Neutrophil (primary cell): Measurements from ENCODE around the gene DMPK.

Source experiments
- H3K27ac ChIP-seq: fragments of 200-600 bp; sonication (generic); 2 replicates; pipeline ENCODE4 v1.5.1; 2016; ENCODE audit warnings: mild to moderate bottlenecking, moderate library complexity
- H3K27me3 ChIP-seq: fragments of 200-600 bp; sonication (generic); 2 replicates; pipeline ENCODE4 v1.6.0; 2016; ENCODE audit warnings: mild to moderate bottlenecking
- H3K36me3 ChIP-seq: fragments of 200-600 bp; sonication (generic); 2 replicates; pipeline ENCODE4 v1.5.1; 2017
- H3K4me1 ChIP-seq, 2 experiments: fragments of 200-600 bp in 1 of 2; sonication (generic) in 1 of 2; 1 replicate in 1 of 2; 2 replicates in 1 of 2; pipeline versions ENCODE4 v1.5.1 to v1.6.1; 2013 to 2016; ENCODE audit warnings: low read depth in 1 of 2, low read length in 1 of 2, mild to moderate bottlenecking in 1 of 2, moderate library complexity in 1 of 2; ENCODE audit not compliant: control insufficient read depth in 1 of 2, insufficient read depth in 1 of 2
- H3K4me3 ChIP-seq, 2 experiments: fragments of 200-600 bp in 1 of 2; sonication (generic) in 1 of 2; 1 replicate in 1 of 2; 2 replicates in 1 of 2; pipeline ENCODE4 v1.5.1; 2013 to 2016; ENCODE audit warnings: low read depth in 1 of 2, low read length in 1 of 2, mild to moderate bottlenecking in 1 of 2, moderate library complexity in 1 of 2
- H3K9me3 ChIP-seq: fragments of 200-600 bp; sonication (generic); 2 replicates; pipeline ENCODE4 v1.5.1; 2016
- TF ChIP-seq, protein P1 (sequence below): fragments of 200-600 bp; sonication (generic); IDR thresholded peaks from 2 replicates; pipeline ENCODE4 v1.5.1; 2016; ENCODE audit warnings: antibody characterized with exemption

DMPK gene

GRCh38 chr19:45793876-45794275 lies 11.6 kb upstream of the DMPK start:
- Histone ChIP-seq H3K27ac (no peak overlapping the region), H3K9me3 (no peaks in the 10 kb centered on the region), H3K27me3 (peaks cover 89% of the 10 kb centered on the region), H3K36me3 (no peaks in the 10 kb centered on the region), H3K4me1 (peaks cover 21 to 33% of the 10 kb centered on the region in 2 experiments), H3K4me3 (no peak overlapping the region)
- TF ChIP-seq, protein P1, sequence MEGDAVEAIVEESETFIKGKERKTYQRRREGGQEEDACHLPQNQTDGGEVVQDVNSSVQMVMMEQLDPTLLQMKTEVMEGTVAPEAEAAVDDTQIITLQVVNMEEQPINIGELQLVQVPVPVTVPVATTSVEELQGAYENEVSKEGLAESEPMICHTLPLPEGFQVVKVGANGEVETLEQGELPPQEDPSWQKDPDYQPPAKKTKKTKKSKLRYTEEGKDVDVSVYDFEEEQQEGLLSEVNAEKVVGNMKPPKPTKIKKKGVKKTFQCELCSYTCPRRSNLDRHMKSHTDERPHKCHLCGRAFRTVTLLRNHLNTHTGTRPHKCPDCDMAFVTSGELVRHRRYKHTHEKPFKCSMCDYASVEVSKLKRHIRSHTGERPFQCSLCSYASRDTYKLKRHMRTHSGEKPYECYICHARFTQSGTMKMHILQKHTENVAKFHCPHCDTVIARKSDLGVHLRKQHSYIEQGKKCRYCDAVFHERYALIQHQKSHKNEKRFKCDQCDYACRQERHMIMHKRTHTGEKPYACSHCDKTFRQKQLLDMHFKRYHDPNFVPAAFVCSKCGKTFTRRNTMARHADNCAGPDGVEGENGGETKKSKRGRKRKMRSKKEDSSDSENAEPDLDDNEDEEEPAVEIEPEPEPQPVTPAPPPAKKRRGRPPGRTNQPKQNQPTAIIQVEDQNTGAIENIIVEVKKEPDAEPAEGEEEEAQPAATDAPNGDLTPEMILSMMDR = no peak

DNA sequence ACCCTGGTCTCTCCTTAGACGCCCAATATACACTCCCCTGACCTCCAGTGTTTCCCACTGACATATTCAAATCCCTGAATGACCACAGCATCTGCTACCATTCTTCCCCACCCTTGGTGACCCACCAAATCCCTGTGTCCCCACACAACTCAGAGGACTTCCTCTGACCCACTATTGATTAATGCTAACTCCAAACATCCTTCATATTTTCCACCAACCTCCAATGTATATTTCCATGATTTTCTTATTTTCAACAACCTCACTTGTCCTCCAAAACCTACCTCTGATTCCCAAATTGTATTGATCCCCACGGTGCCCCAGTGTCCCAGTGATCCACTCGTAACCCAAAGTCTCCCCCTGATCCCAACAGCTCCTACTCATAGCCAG lies 10.9 kb upstream of the DMPK start:
- H3K9me3 ChIP-seq = no peaks in the 10 kb centered on the region
- H3K27ac ChIP-seq = no peak overlapping the region
- H3K27me3 ChIP-seq = peaks cover 89% of the 10 kb centered on the region
- H3K36me3 ChIP-seq = no peaks in the 10 kb centered on the region
- TF ChIP-seq, protein P1 = no peak
- peaks cover 21 to 33% of the 10 kb centered on the region in 2 experiments for H3K4me1 ChIP-seq
- peak overlapping the region; percentile 54 to 57 for H3K4me3 ChIP-seq

GRCh38 chr19:45792470-45793177 lies 10.3 kb upstream of the DMPK start, which contains the start of gene DMWD:
Gene DMWD (minus strand): TSS chr19:45792845. CDS start chr19:45792756, 89 bp downstream.
- TF ChIP-seq, protein P1 = no peak
- Histone ChIP-seq H3K4me3 (peak within 1 kb of the TSS; percentile 54 to 57), H3K36me3 (no peaks in the 10 kb centered on the region), H3K27me3 (peaks cover 89% of the 10 kb centered on the region), H3K4me1 (peaks cover 21 to 33% of the 10 kb centered on the region in 2 experiments), H3K9me3 (no peaks in the 10 kb centered on the region), H3K27ac (peak within 1 kb of the TSS; percentile 45)

DNA sequence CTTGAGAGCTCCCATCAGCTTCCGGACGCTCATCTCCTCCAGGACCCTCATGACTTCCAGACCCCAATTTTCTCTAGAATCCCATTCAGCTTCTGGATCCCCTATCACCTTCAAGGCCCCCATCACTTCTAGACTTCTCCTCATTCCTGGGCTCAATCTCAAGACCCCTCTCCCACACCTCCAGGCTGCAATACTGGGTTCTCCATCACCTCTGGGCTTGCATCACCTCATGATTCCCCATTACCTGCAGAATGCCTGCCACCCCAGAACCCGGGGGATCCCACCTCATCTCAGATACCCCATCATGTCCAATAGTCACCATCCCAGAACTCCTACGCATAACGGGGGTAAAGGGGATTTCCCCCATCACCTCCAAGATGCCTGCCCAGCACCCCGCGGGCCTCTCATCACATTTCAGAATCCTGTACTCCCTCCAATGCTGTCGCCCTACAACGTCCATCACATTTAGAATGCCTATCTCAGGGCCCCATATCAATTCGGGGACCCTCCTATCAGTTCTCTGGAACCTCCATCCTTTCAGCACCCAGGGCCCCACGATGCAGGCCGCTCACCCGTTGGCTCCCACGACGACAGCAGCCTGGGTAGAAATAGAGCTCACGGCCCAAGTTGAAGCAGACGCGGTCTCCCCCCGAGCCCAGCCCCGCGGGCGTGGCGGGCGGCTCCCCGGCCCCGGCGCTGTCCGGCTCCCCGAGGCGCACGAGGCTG lies 9.6 kb upstream of the DMPK start:
- peaks cover 21 to 33% of the 10 kb centered on the region in 2 experiments for H3K4me1 ChIP-seq
- H3K36me3 ChIP-seq = no peaks in the 10 kb centered on the region
- H3K27ac ChIP-seq = peak overlapping the region; percentile 45
- H3K9me3 ChIP-seq = no peaks in the 10 kb centered on the region
- H3K4me3 ChIP-seq = peak overlapping the region; percentile 32 to 57
- TF ChIP-seq, protein P1 = no peak
- peaks cover 89% of the 10 kb centered on the region for H3K27me3 ChIP-seq

DNA sequence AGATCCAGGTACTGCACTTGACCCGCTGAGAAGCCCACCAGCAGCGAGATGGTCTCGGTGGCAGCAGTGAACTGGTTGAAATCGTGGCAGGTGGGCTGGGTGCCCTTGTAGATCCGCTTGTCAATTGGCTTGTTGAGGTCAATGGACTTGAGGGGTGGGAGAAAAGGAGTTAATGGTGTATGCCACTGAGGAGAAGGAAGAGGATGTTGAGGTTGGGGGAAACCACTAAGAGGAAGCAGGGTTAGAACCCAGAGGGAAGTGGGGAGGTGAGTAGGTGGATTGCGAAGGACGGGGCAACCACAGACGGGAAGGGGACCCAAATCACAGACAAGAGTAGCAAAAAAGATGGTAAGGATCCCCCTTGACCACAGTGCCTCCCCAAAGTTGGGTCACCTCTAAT lies 8.7 kb upstream of the DMPK start:
- peak overlapping the region; percentile 32 to 57 for H3K4me3 ChIP-seq
- peaks cover 6% of the 10 kb centered on the region for H3K36me3 ChIP-seq
- H3K27me3 ChIP-seq = peaks cover 89% of the 10 kb centered on the region

More for the DNA sequence above, 8.7 kb upstream of the DMPK start:
- Histone ChIP-seq H3K9me3 (no peaks in the 10 kb centered on the region), H3K27ac (no peak overlapping the region), H3K4me1 (peaks cover 21 to 33% of the 10 kb centered on the region in 2 experiments)
- TF ChIP-seq, protein P1 = no peak
